Trophoblast cell (in vitro differentiated cells and primary cell): Measurements from ENCODE around the gene PTPRU.

ENCODE experiments used
- DNase-seq, 2 donors: peaks; one replicate each; pipeline ENCODE4 v3.0.0-alpha.2; 2016
- H2AFZ ChIP-seq: 2 replicates; pipeline ENCODE4 v1.6.1; 2013; ENCODE audit warnings: low read length, moderate library complexity, mild to moderate bottlenecking; ENCODE audit not compliant: insufficient read depth, poor library complexity
- H2AK5ac ChIP-seq: 2 replicates; pipeline ENCODE4 v1.6.1; 2013; ENCODE audit warnings: mild to moderate bottlenecking, low read length
- H2BK120ac ChIP-seq: 2 replicates; pipeline ENCODE4 v1.6.1; 2013; ENCODE audit warnings: low read length, mild to moderate bottlenecking, moderate library complexity; ENCODE audit not compliant: insufficient read depth, poor library complexity
- H2BK12ac ChIP-seq: 2 replicates; pipeline ENCODE4 v1.6.1; 2013; ENCODE audit warnings: mild to moderate bottlenecking, low read length, moderate library complexity
- H2BK5ac ChIP-seq: 2 replicates; pipeline ENCODE4 v1.6.1; 2013; ENCODE audit warnings: low read length, low read depth, moderate library complexity, mild to moderate bottlenecking; ENCODE audit not compliant: poor library complexity
- H3K14ac ChIP-seq: 2 replicates; pipeline ENCODE4 v1.6.1; 2013; ENCODE audit warnings: mild to moderate bottlenecking, low read length
- H3K18ac ChIP-seq: 2 replicates; pipeline ENCODE4 v1.6.1; 2013; ENCODE audit warnings: mild to moderate bottlenecking, low read length
- H3K23ac ChIP-seq: 2 replicates; pipeline ENCODE4 v1.6.1; 2013; ENCODE audit warnings: low read length
- H3K27ac ChIP-seq: 2 replicates; pipeline ENCODE4 v1.5.1; 2013; ENCODE audit warnings: low read depth, mild to moderate bottlenecking, inconsistent platforms, low read length, moderate library complexity
- H3K27me3 ChIP-seq: 2 replicates; pipeline ENCODE4 v1.6.1; 2013; ENCODE audit warnings: inconsistent platforms, mild to moderate bottlenecking, low read length, moderate library complexity; ENCODE audit not compliant: insufficient read depth
- H3K36me3 ChIP-seq, 2 experiments: 1 replicate in 1 of 2; 2 replicates in 1 of 2; pipeline ENCODE4 v1.6.1; 2013; ENCODE audit warnings: low read length in 2 of 2, mild to moderate bottlenecking in 2 of 2, moderate library complexity in 1 of 2; ENCODE audit not compliant: insufficient read depth in 2 of 2, control insufficient read depth in 1 of 2
- H3K4ac ChIP-seq: 2 replicates; pipeline ENCODE4 v1.6.1; 2013; ENCODE audit warnings: low read depth, mild to moderate bottlenecking, low read length, moderate library complexity
- H3K4me1 ChIP-seq, 2 experiments: 1 replicate in 1 of 2; 2 replicates in 1 of 2; pipeline ENCODE4 v1.6.1; 2013; ENCODE audit warnings: low read length in 2 of 2, mild to moderate bottlenecking in 2 of 2, moderate library complexity in 1 of 2; ENCODE audit not compliant: insufficient read depth in 2 of 2, control insufficient read depth in 1 of 2
- H3K4me2 ChIP-seq: 2 replicates; pipeline ENCODE4 v1.6.1; 2013; ENCODE audit warnings: inconsistent platforms, mild to moderate bottlenecking, low read length, moderate library complexity
- H3K4me3 ChIP-seq: 2 replicates; pipeline ENCODE4 v1.5.1; 2013; ENCODE audit warnings: mild to moderate bottlenecking, low read depth, low read length, inconsistent platforms
- H3K79me1 ChIP-seq: one replicate; pipeline ENCODE4 v1.6.1; 2013; ENCODE audit warnings: low read length
- H3K79me2 ChIP-seq: 2 replicates; pipeline ENCODE4 v1.6.1; 2013; ENCODE audit warnings: low read length, mild to moderate bottlenecking; ENCODE audit not compliant: control insufficient read depth, insufficient read depth, poor library complexity
- H3K9ac ChIP-seq: 2 replicates; pipeline ENCODE4 v1.6.1; 2013; ENCODE audit warnings: mild to moderate bottlenecking, low read length
- H3K9me3 ChIP-seq: 2 replicates; pipeline ENCODE4 v1.6.1; 2013; ENCODE audit warnings: low read depth, mild to moderate bottlenecking, control low read depth, inconsistent platforms, low read length; ENCODE audit not compliant: insufficient read depth
- H4K12ac ChIP-seq: 2 replicates; pipeline ENCODE4 v1.6.1; 2013; ENCODE audit warnings: low read depth, mild to moderate bottlenecking, low read length, moderate library complexity
- H4K8ac ChIP-seq: 2 replicates; pipeline ENCODE4 v1.6.1; 2013; ENCODE audit warnings: low read depth, mild to moderate bottlenecking, low read length, moderate library complexity
- H4K91ac ChIP-seq: one replicate; pipeline ENCODE4 v1.6.1; 2013; ENCODE audit warnings: low read depth, mild to moderate bottlenecking, low read length, moderate library complexity
- WGBS: extraction: QIAGEN DNeasy Blood & Tissue Kit; methylation state at CpG from one replicate; pipeline ENCODE4 v1.1.7; 2013; ENCODE audit warnings: missing lambda C conversion rate; ENCODE audit not compliant: insufficient read length, insufficient coverage; ENCODE audit errors: extremely low coverage; 5-methylcytosine and 5-hydroxymethylcytosine counted together

Gene PTPRU

GRCh38 chr1:29324771-29325351, 88.5 kb downstream of the PTPRU start:
- H4K8ac ChIP-seq, result no peak overlapping the region

GRCh38 chr1:29325675-29326074, 89.4 kb downstream of the PTPRU start:
- Histone ChIP-seq H2AFZ (no peak overlapping the region), H2BK5ac (no peak overlapping the region), H3K4me3 (no peak overlapping the region), H3K4me1 (peaks cover 0 to 2% of the 10 kb centered on the region in 2 experiments), H3K23ac (no peak overlapping the region), H4K91ac (no peak overlapping the region), H3K14ac (no peak overlapping the region), H3K4ac (no peak overlapping the region), H4K12ac (no peak overlapping the region), H3K27me3 (no peaks in the 10 kb centered on the region), H4K8ac (no peak overlapping the region), H3K4me2 (no peak overlapping the region), H3K18ac (no peak overlapping the region), H3K9me3 (peaks cover 3% of the 10 kb centered on the region), H2BK120ac (no peak overlapping the region), H3K36me3 (peaks cover 16 to 46% of the 10 kb centered on the region in 2 experiments), H2BK12ac (no peak overlapping the region), H3K79me1 (no peaks in the 10 kb centered on the region), H3K9ac (no peak overlapping the region), H3K79me2 (no peaks in the 10 kb centered on the region), H2AK5ac (no peak overlapping the region), H3K27ac (no peak overlapping the region)
- DNase-seq, result no peak
- WGBS, result no CpG with 5 or more reads among the region's 4 CpGs

More at GRCh38 chr1:29324771-29325351, 88.5 kb downstream of the PTPRU start:
- Histone ChIP-seq H2BK5ac (no peak overlapping the region), H2BK12ac (no peak overlapping the region), H3K4me3 (no peak overlapping the region), H3K79me1 (no peaks in the 10 kb centered on the region), H3K4me1 (peaks cover 0 to 6% of the 10 kb centered on the region in 2 experiments), H3K14ac (no peak overlapping the region), H3K27ac (no peak overlapping the region), H3K23ac (no peak overlapping the region), H2AFZ (no peak overlapping the region), H4K91ac (no peak overlapping the region), H2AK5ac (no peak overlapping the region), H3K9ac (no peak overlapping the region), H4K12ac (no peak overlapping the region), H3K9me3 (peaks cover 2% of the 10 kb centered on the region), H3K18ac (no peak overlapping the region), H3K4me2 (no peak overlapping the region), H3K36me3 (peaks cover 22 to 51% of the 10 kb centered on the region in 2 experiments), H3K27me3 (no peaks in the 10 kb centered on the region), H3K79me2 (no peaks in the 10 kb centered on the region), H2BK120ac (no peak overlapping the region), H3K4ac (no peak overlapping the region)
- WGBS, result no CpG with 5 or more reads among the region's 19 CpGs
- DNase-seq, result no peak

- H3K9me3 ChIP-seq, result peaks cover 3% of the 10 kb centered on the region
- no peak overlapping the region for H3K14ac ChIP-seq
- no peak overlapping the region for H2AK5ac ChIP-seq
- no peak overlapping the region for H3K18ac ChIP-seq
- no peak overlapping the region for H3K9ac ChIP-seq
- H2AFZ ChIP-seq, result no peak overlapping the region
- WGBS, result no CpG with 5 or more reads among the region's 2 CpGs
- H2BK5ac ChIP-seq, result no peak overlapping the region
- H2BK12ac ChIP-seq, result no peak overlapping the region
- no peak overlapping the region for H3K27ac ChIP-seq
- peaks cover 15 to 46% of the 10 kb centered on the region in 2 experiments for H3K36me3 ChIP-seq
- no peak overlapping the region for H2BK120ac ChIP-seq
- H4K91ac ChIP-seq, result no peak overlapping the region
- no peaks in the 10 kb centered on the region for H3K27me3 ChIP-seq
- H3K23ac ChIP-seq, result no peak overlapping the region
- no peak overlapping the region for H4K12ac ChIP-seq
- H4K8ac ChIP-seq, result no peak overlapping the region
- DNase-seq, result no peak
- no peaks in the 10 kb centered on the region for H3K79me2 ChIP-seq
- H3K4ac ChIP-seq, result no peak overlapping the region
- H3K79me1 ChIP-seq, result no peaks in the 10 kb centered on the region
- no peak overlapping the region for H3K4me2 ChIP-seq
- no peak overlapping the region for H3K4me3 ChIP-seq
- H3K4me1 ChIP-seq, result peaks cover 0 to 2% of the 10 kb centered on the region in 2 experiments
Observed at GRCh38 chr1:29326123-29326522, 89.8 kb downstream of the PTPRU start.

GRCh38 chr1:29327223-29327935, 91.1 kb downstream of the PTPRU start:
- no peak overlapping the region for H3K4ac ChIP-seq
- no peak overlapping the region for H3K14ac ChIP-seq
- H3K79me2 ChIP-seq, result no peaks in the 10 kb centered on the region
- H3K23ac ChIP-seq, result no peak overlapping the region
- no peaks in the 10 kb centered on the region for H3K79me1 ChIP-seq
- H2AK5ac ChIP-seq, result no peak overlapping the region
- no peak overlapping the region for H3K27ac ChIP-seq
- H3K27me3 ChIP-seq, result no peaks in the 10 kb centered on the region
- no peak overlapping the region for H4K91ac ChIP-seq
- no peak overlapping the region for H3K4me3 ChIP-seq
- H3K9ac ChIP-seq, result no peak overlapping the region
- H4K12ac ChIP-seq, result no peak overlapping the region
- WGBS, result no CpG with 5 or more reads among the region's 9 CpGs
- no peak for DNase-seq
- peaks cover 0 to 2% of the 10 kb centered on the region in 2 experiments for H3K4me1 ChIP-seq
- no peak overlapping the region for H4K8ac ChIP-seq
- peaks cover 14 to 36% of the 10 kb centered on the region in 2 experiments for H3K36me3 ChIP-seq
- no peak overlapping the region for H2BK5ac ChIP-seq
- peaks cover 3% of the 10 kb centered on the region for H3K9me3 ChIP-seq
- H2BK12ac ChIP-seq, result no peak overlapping the region
- H3K18ac ChIP-seq, result no peak overlapping the region
- H2BK120ac ChIP-seq, result no peak overlapping the region
- no peak overlapping the region for H3K4me2 ChIP-seq
- no peak overlapping the region for H2AFZ ChIP-seq
